ENCODE data around the gene ADM5. TPM values are rescaled to one million over a fixed set of nuclear protein-coding genes. Genes with fewer than 3 reads are reported as not detected.

Gene ADM5
- total RNA-seq, 1 donor from 2014 or later = 9.5 TPM

DNA sequence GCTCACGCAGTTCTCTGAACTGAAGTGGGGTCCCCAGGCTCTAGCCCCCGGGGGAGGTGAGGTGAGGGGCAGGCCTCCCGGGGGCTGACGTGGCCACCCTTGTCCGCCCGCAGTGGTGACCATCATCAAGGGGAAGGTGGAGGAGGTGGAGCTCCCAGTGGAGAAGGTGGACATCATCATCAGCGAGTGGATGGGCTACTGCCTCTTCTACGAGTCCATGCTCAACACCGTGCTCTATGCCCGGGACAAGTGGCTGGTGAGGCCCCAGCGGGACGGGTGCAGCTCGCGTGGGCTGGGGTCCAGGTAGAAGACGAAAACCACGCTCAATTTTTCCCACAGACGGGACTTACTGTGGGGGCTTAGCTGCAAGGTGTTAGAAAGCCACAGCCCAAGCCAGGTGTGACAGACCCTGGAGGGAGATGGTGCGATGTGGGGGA, 5.6 kb upstream of the ADM5 start:
- no peak for ATAC-seq (ENCODE audit: low read depth)
- peaks cover 25% of the 10 kb centered on the region for H3K4me1 Mint-ChIP-seq
- intact Hi-C loops (cut with micrococcal nuclease) = no loop called here
- ChIA-PET CTCF (no interaction called here), POLR2A (no interaction called here)
- no peaks in the 10 kb centered on the region for H3K9me3 Mint-ChIP-seq
- no peak overlapping the region for H3K27ac Mint-ChIP-seq
- H3K4me3 Mint-ChIP-seq = no peak overlapping the region
- TF ChIP-seq, protein P1, sequence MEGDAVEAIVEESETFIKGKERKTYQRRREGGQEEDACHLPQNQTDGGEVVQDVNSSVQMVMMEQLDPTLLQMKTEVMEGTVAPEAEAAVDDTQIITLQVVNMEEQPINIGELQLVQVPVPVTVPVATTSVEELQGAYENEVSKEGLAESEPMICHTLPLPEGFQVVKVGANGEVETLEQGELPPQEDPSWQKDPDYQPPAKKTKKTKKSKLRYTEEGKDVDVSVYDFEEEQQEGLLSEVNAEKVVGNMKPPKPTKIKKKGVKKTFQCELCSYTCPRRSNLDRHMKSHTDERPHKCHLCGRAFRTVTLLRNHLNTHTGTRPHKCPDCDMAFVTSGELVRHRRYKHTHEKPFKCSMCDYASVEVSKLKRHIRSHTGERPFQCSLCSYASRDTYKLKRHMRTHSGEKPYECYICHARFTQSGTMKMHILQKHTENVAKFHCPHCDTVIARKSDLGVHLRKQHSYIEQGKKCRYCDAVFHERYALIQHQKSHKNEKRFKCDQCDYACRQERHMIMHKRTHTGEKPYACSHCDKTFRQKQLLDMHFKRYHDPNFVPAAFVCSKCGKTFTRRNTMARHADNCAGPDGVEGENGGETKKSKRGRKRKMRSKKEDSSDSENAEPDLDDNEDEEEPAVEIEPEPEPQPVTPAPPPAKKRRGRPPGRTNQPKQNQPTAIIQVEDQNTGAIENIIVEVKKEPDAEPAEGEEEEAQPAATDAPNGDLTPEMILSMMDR (IDR thresholded peaks at IDR 0.05) = no peak
- no peak for DNase-seq
- peaks cover 68% of the 10 kb centered on the region for H3K36me3 Mint-ChIP-seq (ENCODE audit: low read depth)
- no peaks in the 10 kb centered on the region for H3K27me3 Mint-ChIP-seq

DNA sequence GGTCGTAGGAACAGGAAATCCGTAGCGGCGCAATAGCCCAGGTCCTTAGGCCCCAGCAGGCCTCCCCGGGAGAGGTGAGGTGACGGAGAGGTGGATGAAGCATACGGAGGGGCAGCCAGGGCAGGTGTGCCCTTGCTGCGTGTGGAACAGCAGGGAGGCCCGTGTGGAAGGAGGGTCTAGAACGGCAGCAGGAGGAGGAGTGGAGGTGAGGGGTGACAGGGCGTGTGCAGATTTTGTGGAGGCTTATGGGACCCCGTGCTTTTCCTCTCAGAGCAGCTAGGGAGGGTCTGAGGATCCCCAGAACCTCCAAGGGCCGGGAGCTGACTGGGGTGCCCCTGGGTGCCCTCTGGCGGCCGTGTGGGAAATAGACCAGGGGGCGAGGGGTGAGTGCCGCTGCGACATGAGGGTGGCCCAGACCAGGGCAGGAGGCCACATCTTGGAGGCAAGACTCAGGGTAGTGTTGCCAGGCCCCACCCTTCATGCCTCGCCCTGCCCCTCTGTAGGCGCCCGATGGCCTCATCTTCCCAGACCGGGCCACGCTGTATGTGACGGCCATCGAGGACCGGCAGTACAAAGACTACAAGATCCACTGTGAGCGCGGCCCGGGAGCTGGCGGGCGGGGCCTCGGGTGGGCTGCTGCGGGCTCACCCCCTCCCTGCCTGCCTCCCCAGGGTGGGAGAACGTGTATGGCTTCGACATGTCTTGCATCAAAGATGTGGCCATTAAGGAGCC, 5.0 kb upstream of the ADM5 start:
- Mint-ChIP-seq H3K27ac (no peak overlapping the region), H3K27me3 (no peaks in the 10 kb centered on the region), H3K4me3 (no peak overlapping the region), H3K36me3 (ENCODE audit: low read depth) (peaks cover 70% of the 10 kb centered on the region), H3K4me1 (peaks cover 22% of the 10 kb centered on the region), H3K9me3 (no peaks in the 10 kb centered on the region)
- POLR2A ChIA-PET = interaction anchor here (0.6 kb wide), 1 partner anchor 81 kb away, joined by 4 read pairs; no protein-coding TSS in a partner anchor
- CTCF ChIA-PET = interaction anchor here (1.1 kb wide), 1 partner anchor 20 kb away, joined by 4 read pairs; the partner anchor contains the start of gene IRF3
- TF ChIP-seq, protein P1 (IDR thresholded peaks at IDR 0.05) = no peak
- intact Hi-C loops (cut with micrococcal nuclease) = no loop called here
- DNase-seq = no peak
- no peak for ATAC-seq (ENCODE audit: low read depth)

DNA sequence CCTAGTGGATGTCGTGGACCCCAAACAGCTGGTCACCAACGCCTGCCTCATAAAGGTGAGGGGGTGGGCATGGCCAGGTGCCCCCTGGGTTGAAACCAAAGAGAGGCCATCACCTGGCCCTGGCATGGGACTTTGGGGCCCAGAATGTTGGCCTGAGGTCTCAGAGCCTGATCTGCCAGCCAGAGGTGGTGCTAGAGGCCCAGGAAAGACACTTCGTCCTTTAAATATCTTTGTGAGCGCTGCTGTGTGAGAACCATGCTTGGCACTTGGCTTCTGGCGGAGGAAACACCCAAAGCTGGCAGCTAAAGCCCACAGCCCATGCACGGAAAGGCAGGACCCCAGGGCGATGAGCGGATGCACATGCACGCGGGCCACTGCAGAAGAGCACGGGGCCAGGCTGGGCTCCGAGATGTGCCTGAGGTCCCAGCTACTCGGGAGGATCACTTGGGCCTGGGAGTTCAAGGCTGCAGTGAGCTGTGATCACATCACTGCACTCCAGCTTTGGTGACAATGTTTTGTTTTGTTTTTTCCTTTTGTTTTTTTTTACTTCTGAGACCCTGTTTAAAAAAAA, 4.3 kb upstream of the ADM5 start:
- intact Hi-C loops (cut with micrococcal nuclease) = no loop called here
- DNase-seq = no peak
- H3K27ac Mint-ChIP-seq = no peak overlapping the region
- CTCF ChIA-PET = interaction anchor here (1.1 kb wide), 1 partner anchor 20 kb away, joined by 4 read pairs; the partner anchor contains the start of gene IRF3
- no peak overlapping the region for H3K4me3 Mint-ChIP-seq
- H3K4me1 Mint-ChIP-seq = peaks cover 20% of the 10 kb centered on the region
- H3K27me3 Mint-ChIP-seq = peaks cover 2% of the 10 kb centered on the region
- POLR2A ChIA-PET = interaction anchor here (0.6 to 0.7 kb wide), 3 partner anchors 81 to 95 kb away, joined by 3 to 4 read pairs (median 3); no protein-coding TSS in a partner anchor
- no peak for ATAC-seq (ENCODE audit: low read depth)
- H3K36me3 Mint-ChIP-seq (ENCODE audit: low read depth) = peaks cover 66% of the 10 kb centered on the region
- TF ChIP-seq, protein P1 (IDR thresholded peaks at IDR 0.05) = no peak
- no peaks in the 10 kb centered on the region for H3K9me3 Mint-ChIP-seq

DNA sequence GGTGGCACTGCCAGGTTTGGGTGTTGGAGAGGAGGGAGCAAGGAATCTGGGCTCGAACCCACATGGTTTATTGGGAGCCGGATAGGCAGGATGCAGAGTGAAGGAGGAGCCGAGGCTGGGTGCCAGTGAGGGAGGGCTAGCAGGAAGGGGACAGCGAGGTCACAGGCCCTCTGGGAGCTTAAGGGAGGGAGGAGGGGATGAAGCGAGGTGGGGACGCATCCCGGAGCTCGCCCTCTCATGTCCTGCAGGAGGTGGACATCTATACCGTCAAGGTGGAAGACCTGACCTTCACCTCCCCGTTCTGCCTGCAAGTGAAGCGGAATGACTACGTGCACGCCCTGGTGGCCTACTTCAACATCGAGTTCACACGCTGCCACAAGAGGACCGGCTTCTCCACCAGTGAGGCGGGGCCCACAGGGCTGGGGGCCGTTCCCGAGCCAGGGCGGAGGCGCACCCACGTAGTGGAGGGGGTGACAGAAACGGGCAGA, 3.5 kb upstream of the ADM5 start:
- ChIA-PET POLR2A (interaction anchor here (0.6 kb wide), 1 partner anchor 95 kb away, joined by 3 read pairs; no protein-coding TSS in a partner anchor), CTCF (interaction anchor here (1.1 kb wide), 1 partner anchor 21 kb away, joined by 4 read pairs; the partner anchor contains the start of gene IRF3)
- DNase-seq (no peak), ATAC-seq (ENCODE audit: low read depth) (no peak)
- no peaks in the 10 kb centered on the region for H3K9me3 Mint-ChIP-seq
- H3K27ac Mint-ChIP-seq = no peak overlapping the region
- TF ChIP-seq, protein P1 (IDR thresholded peaks at IDR 0.05) = no peak
- intact Hi-C loops (cut with micrococcal nuclease) = no loop called here
- H3K36me3 Mint-ChIP-seq (ENCODE audit: low read depth) = peaks cover 66% of the 10 kb centered on the region
- H3K27me3 Mint-ChIP-seq = peaks cover 8% of the 10 kb centered on the region
- H3K4me1 Mint-ChIP-seq = peaks cover 19% of the 10 kb centered on the region
- no peak overlapping the region for H3K4me3 Mint-ChIP-seq

DNA sequence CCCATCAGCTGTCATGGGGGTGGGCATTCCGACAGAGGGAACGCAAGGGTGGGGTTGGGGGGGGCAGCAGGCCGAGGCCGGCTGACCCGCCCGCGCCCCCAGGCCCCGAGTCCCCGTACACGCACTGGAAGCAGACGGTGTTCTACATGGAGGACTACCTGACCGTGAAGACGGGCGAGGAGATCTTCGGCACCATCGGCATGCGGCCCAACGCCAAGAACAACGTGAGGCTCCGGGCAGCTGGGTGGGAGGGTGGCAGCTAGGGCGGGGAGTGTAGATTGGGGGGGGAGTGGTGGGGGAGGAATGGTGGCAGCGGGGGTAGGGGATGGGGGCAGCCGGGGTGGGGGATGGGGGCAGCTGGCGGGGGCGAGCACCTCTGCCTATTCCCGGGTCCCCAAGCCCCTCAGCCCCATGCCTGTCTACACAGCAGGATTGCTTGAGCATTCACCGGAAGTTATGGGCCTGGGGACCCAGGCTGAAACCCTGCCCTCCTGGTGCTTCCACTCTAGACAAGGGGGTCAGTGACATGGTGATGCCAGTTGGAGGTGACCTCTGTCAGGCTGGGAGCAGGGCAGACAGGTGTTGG, 2.8 kb upstream of the ADM5 start:
- TF ChIP-seq, protein P1 (IDR thresholded peaks at IDR 0.05) = no peak
- H3K9me3 Mint-ChIP-seq = no peaks in the 10 kb centered on the region
- no peak for DNase-seq
- CTCF ChIA-PET = no interaction called here
- H3K4me1 Mint-ChIP-seq = peaks cover 23% of the 10 kb centered on the region
- H3K27me3 Mint-ChIP-seq = peaks cover 10% of the 10 kb centered on the region
- H3K27ac Mint-ChIP-seq = no peak overlapping the region
- intact Hi-C loops (cut with micrococcal nuclease) = no loop called here
- POLR2A ChIA-PET = no interaction called here
- peaks cover 63% of the 10 kb centered on the region for H3K36me3 Mint-ChIP-seq (ENCODE audit: low read depth)
- no peak overlapping the region for H3K4me3 Mint-ChIP-seq
- ATAC-seq (ENCODE audit: low read depth) = no peak
